Astrocyte (in vitro differentiated cells and primary cell): Measurements from ENCODE around the gene CCDC28B. TPM values are rescaled to one million over a fixed set of nuclear protein-coding genes. Genes with fewer than 3 reads are reported as not detected.
A peak's percentile ranks its signal among the peaks of the same experiment; 100 is the strongest.

Experiments used
- DNase-seq: peaks from one replicate; pipeline ENCODE4 v3.0.0-alpha.2; 2010; ENCODE audit warnings: low read depth
- FAIRE-seq: peaks from 2 replicates; lab custom pipeline; 2011; peaks lifted over from hg19 to GRCh38; lab: Jason Lieb, UNC
- H2AFZ ChIP-seq: 2 replicates; pipeline ENCODE4 v1.6.0; 2012; ENCODE audit warnings: low read depth, low read length, inconsistent platforms
- H3K27ac ChIP-seq: 2 replicates; pipeline ENCODE4 v1.5.1; 2011; ENCODE audit warnings: low read depth, low read length, inconsistent platforms
- H3K27me3 ChIP-seq: 2 replicates; pipeline ENCODE4 v1.6.0; 2011; ENCODE audit warnings: low read length, inconsistent platforms; ENCODE audit not compliant: insufficient read depth
- H3K36me3 ChIP-seq: 2 replicates; pipeline ENCODE4 v1.5.1; 2011; ENCODE audit warnings: low read length, inconsistent platforms; ENCODE audit not compliant: insufficient read depth
- H3K4me1 ChIP-seq: 2 replicates; pipeline ENCODE4 v1.5.1; 2011; ENCODE audit warnings: low read length, inconsistent platforms; ENCODE audit not compliant: insufficient read depth
- H3K4me2 ChIP-seq: 2 replicates; pipeline ENCODE4 v1.6.0; 2012; ENCODE audit warnings: low read length, inconsistent platforms
- H3K4me3 ChIP-seq: 2 replicates; pipeline ENCODE4 v1.5.1; 2011; ENCODE audit warnings: low read depth, mild to moderate bottlenecking, low read length, inconsistent platforms; ENCODE audit not compliant: insufficient read depth
- H3K79me2 ChIP-seq: 2 replicates; pipeline ENCODE4 v1.6.0; 2012; ENCODE audit warnings: mild to moderate bottlenecking, low read length, inconsistent platforms; ENCODE audit not compliant: insufficient read depth
- H3K9ac ChIP-seq: 2 replicates; pipeline ENCODE4 v1.6.0; 2012; ENCODE audit warnings: mild to moderate bottlenecking, low read length, inconsistent platforms
- H3K9me3 ChIP-seq: 2 replicates; pipeline ENCODE4 v1.5.1; 2012; ENCODE audit warnings: low read depth, mild to moderate bottlenecking, low read length, inconsistent platforms; ENCODE audit not compliant: insufficient read depth
- H4K20me1 ChIP-seq: 2 replicates; pipeline ENCODE4 v1.6.0; 2012; ENCODE audit warnings: low read length, inconsistent platforms; ENCODE audit not compliant: insufficient read depth
- H3K27ac Mint-ChIP-seq: one replicate; pipeline ENCODE4 v1.8.0; 2021; ENCODE audit warnings: mild to moderate bottlenecking, mixed read lengths; ENCODE audit not compliant: unreplicated experiment
- H3K27me3 Mint-ChIP-seq: one replicate; pipeline ENCODE4 v1.8.0; 2021; ENCODE audit warnings: low read depth, mixed read lengths; ENCODE audit not compliant: unreplicated experiment
- H3K36me3 Mint-ChIP-seq: one replicate; pipeline ENCODE4 v1.8.0; 2021; ENCODE audit warnings: low read depth, mixed read lengths; ENCODE audit not compliant: unreplicated experiment
- H3K4me1 Mint-ChIP-seq: one replicate; pipeline ENCODE4 v1.8.0; 2021; ENCODE audit warnings: low read depth, mixed read lengths; ENCODE audit not compliant: unreplicated experiment
- H3K4me3 Mint-ChIP-seq: one replicate; pipeline ENCODE4 v1.8.0; 2021; ENCODE audit warnings: mild to moderate bottlenecking, moderate library complexity, mixed read lengths; ENCODE audit not compliant: unreplicated experiment
- H3K9me3 Mint-ChIP-seq: one replicate; pipeline ENCODE4 v1.8.0; 2021; ENCODE audit warnings: mild to moderate bottlenecking, mixed read lengths; ENCODE audit not compliant: unreplicated experiment
- CTCF ChIP-seq: IDR thresholded peaks from 2 replicates; pipeline ENCODE4 v1.5.1; 2011; ENCODE audit warnings: low read depth, mild to moderate bottlenecking, inconsistent platforms, low read length, moderate library complexity; ENCODE audit not compliant: insufficient read depth
- EZH2 ChIP-seq: IDR thresholded peaks from 2 replicates; pipeline ENCODE4 v1.6.1; 2012; ENCODE audit warnings: mild to moderate bottlenecking, low read length, inconsistent platforms; ENCODE audit not compliant: insufficient read depth
- total RNA-seq: library from RNA; stranded (reverse); gene quantifications from 2 replicates; pipeline ENCODE4 v1.2.1, GENCODE V29; 2021

The CCDC28B gene
- total RNA-seq, 1 donor from 2014 or later: 16.0 TPM

- no peak for FAIRE-seq
- Histone ChIP-seq H3K4me3 (no peak within 1 kb of the TSS), H3K9ac (no peak within 1 kb of the TSS), H3K4me2 (no peak within 1 kb of the TSS), H4K20me1 (no peaks in the 10 kb centered on the region), H3K4me1 (no peaks in the 10 kb centered on the region), H3K27me3 (no peaks in the 10 kb centered on the region), H3K79me2 (peaks cover 6% of the 10 kb centered on the region), H2AFZ (no peak within 1 kb of the TSS), H3K9me3 (no peaks in the 10 kb centered on the region), H3K36me3 (peaks cover 3% of the 10 kb centered on the region), H3K27ac (no peak within 1 kb of the TSS)
- no peaks in the 10 kb centered on the region for H3K9me3 Mint-ChIP-seq
- no peak within 1 kb of the TSS for H3K27ac Mint-ChIP-seq
- H3K4me1 Mint-ChIP-seq: no peaks in the 10 kb centered on the region
- no peak for DNase-seq
- no peaks in the 10 kb centered on the region for H3K27me3 Mint-ChIP-seq
- H3K4me3 Mint-ChIP-seq: no peak within 1 kb of the TSS
- peaks cover 2% of the 10 kb centered on the region for H3K36me3 Mint-ChIP-seq
- TF ChIP-seq EZH2 (no peak), CTCF (no peak)
These were observed 8.5 kb downstream of the CCDC28B start, which contains the start of gene DCDC2B for GRCh38 chr1:32208891-32209328. Gene DCDC2B, plus strand, starts transcription at chr1:32209089. Its CDS starts 5 bp downstream, at chr1:32209094.

DNA sequence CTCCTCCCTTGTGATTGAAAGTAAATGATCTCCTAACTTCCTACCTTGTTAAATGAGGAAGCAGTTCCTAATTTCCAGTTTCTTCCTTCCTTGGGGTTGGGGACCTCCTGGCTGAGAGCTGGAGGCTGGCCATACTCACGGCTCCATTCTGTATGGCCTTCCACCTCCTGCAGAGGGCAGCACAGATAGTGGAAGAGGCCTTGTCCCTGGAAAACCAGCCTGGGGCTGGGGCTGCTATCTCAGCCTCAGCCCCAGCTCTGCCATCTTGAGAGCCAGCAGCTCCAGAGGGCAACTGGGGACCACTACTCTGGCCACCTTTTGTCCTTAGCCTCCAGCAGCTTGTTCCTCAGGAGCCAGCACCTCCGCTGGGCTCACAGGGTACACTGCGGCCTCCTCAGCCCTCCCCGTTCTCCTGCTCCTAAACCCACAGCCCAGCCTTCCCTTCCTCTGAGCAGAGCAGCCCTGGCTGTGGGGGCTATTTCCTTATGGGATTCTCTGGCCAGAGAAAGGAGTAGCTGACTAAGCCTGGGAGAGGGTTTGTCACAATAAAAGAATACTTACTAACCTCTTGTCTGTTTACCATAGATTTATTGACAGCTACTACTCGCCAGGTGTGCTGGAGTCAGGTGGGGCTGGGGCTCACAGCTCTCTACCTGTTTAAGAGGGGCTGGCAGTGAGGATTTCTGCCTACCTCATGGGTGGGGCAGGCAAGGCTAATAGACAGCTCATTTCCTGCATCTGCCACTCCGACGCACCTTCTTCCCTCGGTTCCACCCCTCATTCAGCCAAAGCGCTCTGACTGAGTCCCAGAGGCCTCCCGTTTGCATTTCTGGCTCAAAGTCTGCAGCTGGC, 15.5 kb downstream of the CCDC28B start:
- H3K27me3 Mint-ChIP-seq: no peaks in the 10 kb centered on the region
- H2AFZ ChIP-seq: no peak overlapping the region
- peaks cover 10% of the 10 kb centered on the region for H3K36me3 Mint-ChIP-seq
- H3K9ac ChIP-seq: no peak overlapping the region
- H3K4me2 ChIP-seq: no peak overlapping the region
- peaks cover 2% of the 10 kb centered on the region for H3K4me1 ChIP-seq
- no peak overlapping the region for H3K27ac Mint-ChIP-seq
- FAIRE-seq (no peak), DNase-seq (no peak)
- H3K4me3 ChIP-seq: no peak overlapping the region
- H3K27me3 ChIP-seq: no peaks in the 10 kb centered on the region
- H3K4me1 Mint-ChIP-seq: peaks cover 3% of the 10 kb centered on the region
- H3K9me3 ChIP-seq: no peaks in the 10 kb centered on the region
- H3K4me3 Mint-ChIP-seq: no peak overlapping the region
- H3K9me3 Mint-ChIP-seq: no peaks in the 10 kb centered on the region
- peaks cover 17% of the 10 kb centered on the region for H3K36me3 ChIP-seq
- H4K20me1 ChIP-seq: no peaks in the 10 kb centered on the region
- H3K27ac ChIP-seq: no peak overlapping the region
- TF ChIP-seq EZH2 (no peak), CTCF (peak; percentile 75)
- H3K79me2 ChIP-seq: peaks cover 11% of the 10 kb centered on the region

DNA sequence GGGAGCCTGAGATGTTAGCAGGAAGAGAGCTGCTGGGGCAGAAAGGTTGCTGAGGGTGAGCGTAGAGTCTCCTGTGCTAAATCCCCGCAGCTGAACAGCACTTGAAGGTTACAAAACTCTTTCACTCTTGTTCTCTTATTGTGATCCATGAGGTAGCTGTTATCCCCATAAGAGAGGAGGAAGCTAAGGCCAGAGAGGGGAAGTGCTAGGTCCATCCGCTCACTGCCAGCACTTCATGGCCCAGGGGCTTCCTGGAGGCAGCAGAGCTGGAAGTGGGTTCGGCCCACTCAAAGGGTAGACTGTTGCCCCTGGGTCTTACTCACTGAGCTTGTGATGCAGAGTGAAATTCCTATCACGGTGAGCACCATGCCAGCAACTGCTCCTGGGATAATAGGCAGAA, 16.2 kb downstream of the CCDC28B start:
- Histone ChIP-seq H3K9ac (no peak overlapping the region), H3K36me3 (peaks cover 16% of the 10 kb centered on the region), H3K79me2 (peaks cover 19% of the 10 kb centered on the region), H3K4me1 (peaks cover 9% of the 10 kb centered on the region), H3K9me3 (no peaks in the 10 kb centered on the region), H2AFZ (no peak overlapping the region), H3K4me2 (no peak overlapping the region), H3K27ac (no peak overlapping the region), H3K27me3 (no peaks in the 10 kb centered on the region), H4K20me1 (no peaks in the 10 kb centered on the region), H3K4me3 (no peak overlapping the region)
- no peaks in the 10 kb centered on the region for H3K9me3 Mint-ChIP-seq
- no peak for FAIRE-seq
- no peak for DNase-seq
- no peaks in the 10 kb centered on the region for H3K27me3 Mint-ChIP-seq
- peaks cover 6% of the 10 kb centered on the region for H3K4me1 Mint-ChIP-seq
- H3K36me3 Mint-ChIP-seq: peaks cover 10% of the 10 kb centered on the region
- no peak overlapping the region for H3K4me3 Mint-ChIP-seq
- no peak overlapping the region for H3K27ac Mint-ChIP-seq
- no peak for TF ChIP-seq CTCF
- no peak for TF ChIP-seq EZH2
